Fibroblast of lung (primary cell): ENCODE data around the gene CDKN1B. TPM values are rescaled to one million over a fixed set of nuclear protein-coding genes. Genes with fewer than 3 reads are reported as not detected.
"Not testable (repeated sequence)": the region's sequence is repeated elsewhere in the genome, so short reads cannot be mapped to it uniquely, and the experiment has no call there.

Experiments
- DNase-seq, 2 donors: peaks; one replicate each; pipeline versions ENCODE4 v3.0.0 to v3.0.0-alpha.2; 2010; ENCODE audit warnings: low read depth in 2 of 2
- H2AFZ ChIP-seq: 2 replicates; pipeline ENCODE4 v1.5.1; 2012; ENCODE audit warnings: low read length, control low read depth, inconsistent platforms
- H3K27ac ChIP-seq: 2 replicates; pipeline ENCODE4 v1.5.1; 2011; ENCODE audit warnings: low read length, control low read depth; ENCODE audit not compliant: insufficient read depth
- H3K27me3 ChIP-seq: 2 replicates; pipeline ENCODE4 v1.5.1; 2011; ENCODE audit warnings: mild to moderate bottlenecking, low read length; ENCODE audit not compliant: control insufficient read depth, insufficient read depth
- H3K36me3 ChIP-seq: 2 replicates; pipeline ENCODE4 v1.5.1; 2011; ENCODE audit warnings: low read length; ENCODE audit not compliant: control insufficient read depth, insufficient read depth
- H3K4me1 ChIP-seq: 2 replicates; pipeline ENCODE4 v1.5.1; 2011; ENCODE audit warnings: low read length; ENCODE audit not compliant: control insufficient read depth, insufficient read depth; ENCODE audit errors: extremely low read depth
- H3K4me2 ChIP-seq: 2 replicates; pipeline ENCODE4 v1.5.1; 2011; ENCODE audit warnings: low read length, control low read depth; ENCODE audit not compliant: insufficient read depth; ENCODE audit errors: extremely low read depth
- H3K4me3 ChIP-seq, 4 experiments: fragments of 200-600 bp in 1 of 4; sonication (generic) in 1 of 4; replicated peaks in 1 of 4; 2 replicates each; pipeline ENCODE4 v1.5.1; 2011 to 2016; ENCODE audit warnings: low read length in 4 of 4, low read depth in 3 of 4, mild to moderate bottlenecking in 3 of 4, control low read depth in 2 of 4, inconsistent platforms in 1 of 4, mixed read lengths in 1 of 4; ENCODE audit not compliant: insufficient read depth in 1 of 4; ENCODE audit errors: control extremely low read depth in 1 of 4
- H3K79me2 ChIP-seq: 2 replicates; pipeline ENCODE4 v1.5.1; 2012; ENCODE audit warnings: mild to moderate bottlenecking, low read length, inconsistent platforms; ENCODE audit not compliant: control insufficient read depth, insufficient read depth
- H3K9ac ChIP-seq: 2 replicates; pipeline ENCODE4 v1.5.1; 2011; ENCODE audit warnings: mild to moderate bottlenecking, low read length, control low read depth; ENCODE audit not compliant: insufficient read depth
- H3K9me3 ChIP-seq: 2 replicates; pipeline ENCODE4 v1.5.1; 2012; ENCODE audit warnings: low read depth, low read length; ENCODE audit not compliant: control insufficient read depth, insufficient read depth
- H4K20me1 ChIP-seq: 2 replicates; pipeline ENCODE4 v1.5.1; 2011; ENCODE audit warnings: low read length; ENCODE audit not compliant: control insufficient read depth, insufficient read depth; ENCODE audit errors: extremely low read depth
- EZH2 ChIP-seq: IDR thresholded peaks from 2 replicates; pipeline ENCODE4 v1.5.1; 2012; ENCODE audit warnings: low read length, control low read depth, mild to moderate bottlenecking; ENCODE audit errors: missing control alignments
- polyA plus RNA-seq, 2 donors: library from polyadenylated mRNA; depleted of rRNA in 1 of 2; stranded (reverse) in 1 of 2; unstranded in 1 of 2; fragments of >200 nt; gene quantifications; 2 replicates each; pipeline ENCODE4 v1.2.1, GENCODE V29; 2011 to 2012; ENCODE audit warnings: missing spikeins in 1 of 2
- total RNA-seq: library from RNA; depleted of rRNA; stranded (reverse); fragments of >200 nt; gene quantifications from 2 replicates; pipeline ENCODE4 v1.2.1, GENCODE V29; 2014
- TF ChIP-seq, protein P1 (sequence below), 2 donors: IDR thresholded peaks in 1 of 2; conservative IDR thresholded peaks in 1 of 2; 1 replicate in 1 of 2; 2 replicates in 1 of 2; pipeline ENCODE4 v1.5.1; 2011 to 2012; ENCODE audit warnings: low read length in 2 of 2, control low read depth in 1 of 2, inconsistent platforms in 1 of 2, low read depth in 1 of 2, mild to moderate bottlenecking in 1 of 2

The CDKN1B gene
- total and polyA plus RNA-seq, 2 donors (not counting 1 experiment from before 2014, with no cell fraction given), result 21.4 to 50.9 TPM

DNA sequence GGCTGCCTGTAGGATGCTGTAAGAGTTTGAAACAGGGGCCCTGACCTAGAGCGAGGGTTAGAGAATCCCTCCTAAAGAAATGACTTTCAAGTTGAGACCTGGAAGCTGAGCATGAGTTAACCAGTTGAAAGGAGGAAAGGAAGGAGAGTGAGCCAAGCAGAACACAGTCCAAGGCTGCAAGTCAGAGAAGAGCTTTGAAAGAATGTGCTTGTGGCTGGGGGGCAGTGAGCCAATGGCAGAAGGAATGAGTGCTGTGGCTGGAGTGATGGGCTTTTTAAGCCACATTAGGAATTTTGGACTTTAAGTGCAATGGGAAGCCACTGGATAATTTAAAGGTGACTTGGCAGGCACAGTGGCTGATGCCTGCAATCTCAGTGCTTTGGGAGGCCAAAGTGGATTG is 18.1 kb downstream of the CDKN1B start:
- no peak overlapping the region for H2AFZ ChIP-seq
- peaks cover 35% of the 10 kb centered on the region for H3K79me2 ChIP-seq
- no peaks in the 10 kb centered on the region for H3K27me3 ChIP-seq
- H3K4me1 ChIP-seq, result peaks cover 19% of the 10 kb centered on the region
- H3K4me3 ChIP-seq, result peak overlapping the region in 1 of 4 experiments; percentile 28
- no peaks in the 10 kb centered on the region for H4K20me1 ChIP-seq
- TF ChIP-seq, protein P1, sequence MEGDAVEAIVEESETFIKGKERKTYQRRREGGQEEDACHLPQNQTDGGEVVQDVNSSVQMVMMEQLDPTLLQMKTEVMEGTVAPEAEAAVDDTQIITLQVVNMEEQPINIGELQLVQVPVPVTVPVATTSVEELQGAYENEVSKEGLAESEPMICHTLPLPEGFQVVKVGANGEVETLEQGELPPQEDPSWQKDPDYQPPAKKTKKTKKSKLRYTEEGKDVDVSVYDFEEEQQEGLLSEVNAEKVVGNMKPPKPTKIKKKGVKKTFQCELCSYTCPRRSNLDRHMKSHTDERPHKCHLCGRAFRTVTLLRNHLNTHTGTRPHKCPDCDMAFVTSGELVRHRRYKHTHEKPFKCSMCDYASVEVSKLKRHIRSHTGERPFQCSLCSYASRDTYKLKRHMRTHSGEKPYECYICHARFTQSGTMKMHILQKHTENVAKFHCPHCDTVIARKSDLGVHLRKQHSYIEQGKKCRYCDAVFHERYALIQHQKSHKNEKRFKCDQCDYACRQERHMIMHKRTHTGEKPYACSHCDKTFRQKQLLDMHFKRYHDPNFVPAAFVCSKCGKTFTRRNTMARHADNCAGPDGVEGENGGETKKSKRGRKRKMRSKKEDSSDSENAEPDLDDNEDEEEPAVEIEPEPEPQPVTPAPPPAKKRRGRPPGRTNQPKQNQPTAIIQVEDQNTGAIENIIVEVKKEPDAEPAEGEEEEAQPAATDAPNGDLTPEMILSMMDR (conservative IDR thresholded peaks at IDR 0.05 in 1 of 2, IDR thresholded peaks at IDR 0.05 in 1 of 2; ENCODE audit: low read depth in 1 of 2, low read length in 2 of 2), result no peak
- TF ChIP-seq EZH2, result no peak
- no peak overlapping the region for H3K9ac ChIP-seq
- H3K4me2 ChIP-seq, result peak overlapping the region; percentile 84
- peak overlapping the region; percentile 88 for H3K27ac ChIP-seq
- H3K9me3 ChIP-seq, result no peaks in the 10 kb centered on the region
- no peaks in the 10 kb centered on the region for H3K36me3 ChIP-seq
- peak in 1 of 2 donors; percentile 96 for DNase-seq

DNA sequence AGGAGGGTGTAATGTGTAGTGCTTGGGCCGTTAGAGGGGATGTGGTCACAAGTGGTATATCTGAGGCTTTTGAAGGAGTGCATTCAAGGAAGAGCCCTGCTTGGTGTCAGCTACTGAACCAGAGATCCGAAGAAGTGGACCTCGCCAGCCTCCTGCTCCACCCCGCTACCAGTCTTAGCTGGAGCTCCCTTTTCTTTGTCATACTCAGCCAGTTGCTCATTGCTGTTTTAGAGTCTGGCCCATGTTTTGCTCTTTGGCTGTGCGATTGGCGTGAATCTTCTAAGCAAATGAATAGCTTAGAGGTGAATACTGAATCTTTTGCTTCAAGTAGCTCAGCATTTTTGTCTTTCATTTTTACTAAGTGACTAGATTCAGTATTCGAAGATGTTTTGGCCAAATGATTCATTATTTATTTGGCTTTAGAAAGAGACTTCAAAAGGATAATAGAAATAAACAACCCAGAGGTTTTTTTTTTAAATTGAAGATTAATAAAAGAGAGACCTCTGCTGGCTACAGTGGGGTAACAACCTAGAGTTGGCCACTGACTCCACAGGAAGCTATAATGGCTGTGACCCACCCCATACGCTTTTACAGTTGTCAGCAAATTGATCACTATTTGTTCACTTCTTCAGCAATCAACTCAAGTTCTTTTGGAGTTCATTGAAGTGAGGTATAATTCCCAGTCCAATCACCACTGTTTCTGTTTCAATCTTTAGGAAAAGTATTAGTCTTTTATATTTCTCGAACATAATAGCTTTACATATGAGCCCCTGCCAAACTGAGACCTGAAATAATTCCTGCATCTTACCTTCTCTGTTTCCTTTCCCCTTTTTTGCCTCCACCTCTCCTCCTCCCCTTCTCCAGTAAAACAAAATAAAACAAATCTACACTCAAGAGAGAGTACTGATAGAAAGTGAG is 19.9 kb downstream of the CDKN1B start:
- Histone ChIP-seq H3K9me3 (no peaks in the 10 kb centered on the region), H3K27me3 (no peaks in the 10 kb centered on the region), H3K27ac (peak overlapping the region; percentile 62), H3K36me3 (no peaks in the 10 kb centered on the region), H3K4me2 (peak overlapping the region; percentile 67), H3K79me2 (peaks cover 30% of the 10 kb centered on the region), H3K4me1 (peaks cover 19% of the 10 kb centered on the region), H4K20me1 (no peaks in the 10 kb centered on the region), H3K4me3 (peak overlapping the region in 2 of 4 experiments; percentile 3 to 27), H2AFZ (peak overlapping the region; percentile 51), H3K9ac (no peak overlapping the region)
- TF ChIP-seq, protein P1 (conservative IDR thresholded peaks at IDR 0.05 in 1 of 2, IDR thresholded peaks at IDR 0.05 in 1 of 2; ENCODE audit: low read depth in 1 of 2, low read length in 2 of 2), result peak; percentile 44 to 55
- no peak for TF ChIP-seq EZH2
- DNase-seq, result peak; percentile 69 to 91

DNA sequence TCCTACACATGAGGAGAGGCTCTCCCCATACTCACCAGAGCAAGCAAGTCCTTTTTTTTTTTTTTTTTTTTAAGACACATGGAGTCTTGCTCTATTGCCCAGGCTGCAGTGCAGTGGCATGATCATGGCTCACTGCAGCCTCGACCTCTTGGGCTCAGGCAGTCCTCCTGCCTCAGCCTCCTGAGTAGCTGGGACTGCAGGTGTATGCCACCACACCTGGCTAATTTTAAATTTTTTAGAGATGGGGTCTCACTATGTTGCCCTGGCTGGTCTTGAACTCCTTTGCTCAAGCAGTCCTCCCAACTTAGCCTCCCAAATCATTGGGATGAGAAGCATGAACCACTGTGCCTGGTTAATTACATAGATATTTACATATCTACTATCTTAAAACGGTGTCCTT is 21.0 kb downstream of the CDKN1B start:
- not testable (repeated sequence) for H3K36me3 ChIP-seq, H3K4me2 ChIP-seq, H4K20me1 ChIP-seq, DNase-seq, H3K9ac ChIP-seq, H3K4me3 ChIP-seq, H3K27me3 ChIP-seq, H2AFZ ChIP-seq, H3K9me3 ChIP-seq, H3K27ac ChIP-seq
- Histone ChIP-seq H3K4me1 (peaks cover 19% of the 10 kb centered on the region), H3K79me2 (peaks cover 29% of the 10 kb centered on the region)
